SK-N-DZ (cell line): ENCODE measurements around the gene CENPW. TPM values are rescaled to one million over a fixed set of nuclear protein-coding genes. Genes with fewer than 3 reads are reported as not detected.

Source experiments
- DNase-seq: peaks from one replicate; pipeline ENCODE4 v3.0.0-alpha.2; 2015; ENCODE audit warnings: low spot score
- polyA plus RNA-seq, 2 experiments: library from polyadenylated mRNA; depleted of rRNA; stranded (reverse); fragments of >200 nt; gene quantifications; 2 replicates each; pipeline ENCODE4 v1.2.3, GENCODE V29; 2014

CENPW gene
- 24.6 and 41.3 TPM in 2 replicates for polyA plus RNA-seq (2014; cell fraction: cytosol; rRNA removed)
- 17.0 and 26.3 TPM in 2 replicates for polyA plus RNA-seq (2014; cell fraction: nucleus; rRNA removed)

DNA sequence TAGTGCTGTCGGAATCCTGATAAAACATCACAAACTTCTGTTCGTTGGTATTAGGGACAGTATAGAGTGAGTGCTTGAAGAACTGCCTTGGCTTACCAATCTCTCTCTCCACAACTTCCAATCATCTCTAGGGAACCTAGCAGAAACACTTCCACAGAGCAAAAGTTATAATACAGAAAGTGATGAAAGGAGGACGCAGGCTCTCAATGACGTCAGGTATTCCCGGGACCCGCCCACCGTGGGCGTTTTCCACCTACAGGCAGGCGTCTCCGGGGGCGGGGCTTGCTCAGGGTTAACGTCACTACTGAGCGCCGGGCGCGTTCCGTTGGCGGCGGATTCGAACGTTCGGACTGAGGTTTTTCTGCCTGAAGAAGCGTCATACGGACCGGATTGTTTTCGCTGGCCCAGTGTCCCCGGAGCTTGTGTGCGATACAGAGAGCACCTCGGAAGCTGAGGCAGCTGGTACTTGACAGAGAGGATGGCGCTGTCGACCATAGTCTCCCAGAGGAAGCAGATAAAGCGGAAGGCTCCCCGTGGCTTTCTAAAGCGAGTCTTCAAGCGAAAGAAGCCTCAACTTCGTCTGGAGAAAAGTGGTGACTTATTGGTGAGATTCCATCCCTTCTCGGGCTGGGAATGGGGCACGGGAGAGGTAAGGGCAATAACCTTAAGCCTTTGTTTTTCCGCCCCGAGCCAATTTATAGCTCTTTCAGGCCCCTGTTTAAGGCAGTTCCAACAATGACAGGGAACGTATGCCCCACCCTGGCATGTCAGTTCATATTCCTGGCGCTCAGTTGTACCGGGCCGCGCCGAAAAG lies at the start of gene CENPW:
Gene CENPW (plus strand): TSS at position 320 of the 814 bp plus-strand sequence. CDS start 159 bp downstream, at position 479.
- peak; percentile 87 for DNase-seq

DNA sequence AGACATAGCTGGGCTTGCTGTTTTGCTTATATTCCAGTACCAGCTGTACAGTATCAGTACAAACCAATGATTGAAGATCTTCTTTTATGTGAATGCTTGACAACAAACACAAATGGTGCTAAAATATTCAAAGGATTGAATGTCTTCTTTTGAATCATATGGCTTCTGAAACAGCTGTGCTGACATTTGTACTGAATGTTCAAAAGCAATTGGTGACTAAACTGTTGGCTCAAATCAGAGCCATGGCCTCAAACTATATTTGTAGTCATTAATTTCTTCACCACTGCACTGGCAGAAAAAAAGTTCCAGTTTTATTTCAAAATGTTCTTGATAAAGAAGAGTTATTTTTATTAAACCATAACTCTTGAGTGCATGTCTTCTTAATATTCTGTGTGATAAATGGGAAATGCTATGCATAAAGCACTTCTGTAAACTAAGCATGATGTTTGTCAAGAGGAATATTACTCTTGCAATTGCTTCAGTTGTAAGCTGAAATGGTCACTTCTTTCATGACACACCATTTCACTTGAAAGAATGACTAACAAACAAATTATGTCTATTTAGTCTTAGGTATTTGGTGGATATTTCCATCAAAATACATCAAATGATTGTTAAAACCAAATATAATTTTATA lies 45.9 kb upstream of the CENPW start:
- no peak for DNase-seq

DNA sequence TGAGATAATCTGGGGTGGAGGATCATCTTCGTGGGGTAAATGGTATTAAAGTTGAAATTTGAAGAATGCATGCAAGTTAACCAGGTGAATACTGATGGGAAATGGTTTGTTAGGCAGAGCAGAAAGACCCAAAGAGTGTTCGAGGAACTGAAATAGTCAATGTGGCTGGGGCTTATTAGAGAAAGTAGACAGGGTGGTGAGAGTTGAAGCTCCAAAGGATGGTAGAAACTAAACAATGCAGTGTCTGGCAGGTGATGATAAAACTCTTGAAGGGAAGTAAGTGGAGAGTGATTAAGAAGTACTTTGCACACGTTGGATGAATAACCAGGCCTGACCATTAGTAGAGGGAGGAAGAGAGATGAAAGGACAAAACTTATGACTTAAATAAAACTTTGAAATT lies 39.8 kb upstream of the CENPW start:
- DNase-seq: no peak

DNA sequence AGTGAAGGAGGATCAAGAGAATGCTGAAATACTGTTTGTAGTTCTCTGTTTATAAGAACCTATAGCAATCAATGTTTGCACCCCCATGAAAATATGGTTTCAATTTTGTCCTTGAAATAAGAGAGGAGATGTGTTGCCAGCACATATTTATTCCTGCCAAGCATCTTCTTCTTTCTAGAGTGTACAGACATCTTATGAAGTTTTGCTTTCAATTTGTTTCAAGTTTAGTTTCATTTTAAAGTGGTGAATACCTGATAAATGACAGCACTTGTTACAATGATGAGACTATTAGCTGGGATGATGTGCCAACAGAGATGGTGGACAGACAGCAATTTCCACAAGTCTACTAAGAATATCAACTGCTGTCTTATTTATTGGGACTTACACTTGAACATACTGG lies 39.2 kb upstream of the CENPW start:
- no peak for DNase-seq

DNA sequence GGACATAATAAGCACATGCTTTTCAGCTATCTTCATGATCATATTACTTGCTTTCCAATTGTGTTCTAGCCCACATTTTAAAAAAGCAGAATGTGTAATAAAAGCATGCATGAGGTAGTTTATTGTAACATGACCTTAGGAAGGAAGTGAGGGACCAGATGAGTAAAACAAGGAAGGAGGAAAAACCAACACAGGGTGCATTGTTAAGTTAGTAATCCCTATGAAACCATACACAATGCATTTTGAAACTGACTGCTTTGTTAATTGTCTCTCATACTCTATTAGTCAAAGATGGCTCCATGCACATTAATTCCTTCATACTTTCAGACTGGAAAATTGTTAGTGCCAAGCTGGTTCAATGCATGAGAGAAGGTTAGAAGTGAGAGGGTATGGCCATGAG lies 37.7 kb upstream of the CENPW start:
- DNase-seq: no peak

DNA sequence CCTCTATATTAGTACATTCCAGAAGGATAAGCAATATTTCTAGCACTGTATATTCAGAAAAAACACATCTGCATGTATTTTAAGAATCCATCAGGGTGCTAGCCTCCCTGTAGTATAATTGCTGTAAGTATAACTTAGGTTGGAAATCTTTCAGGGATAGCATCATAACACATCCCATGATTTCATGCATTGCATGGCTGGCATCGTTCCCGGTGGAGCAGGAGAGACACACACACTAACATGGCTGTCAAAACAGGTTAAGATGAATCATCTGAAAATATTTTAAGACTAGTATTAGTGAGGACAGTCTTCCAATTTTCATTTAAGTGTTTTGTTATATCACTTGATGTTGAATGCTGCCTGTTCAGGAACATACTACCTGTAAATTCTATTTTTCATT lies 32.1 kb upstream of the CENPW start:
- no peak for DNase-seq

DNA sequence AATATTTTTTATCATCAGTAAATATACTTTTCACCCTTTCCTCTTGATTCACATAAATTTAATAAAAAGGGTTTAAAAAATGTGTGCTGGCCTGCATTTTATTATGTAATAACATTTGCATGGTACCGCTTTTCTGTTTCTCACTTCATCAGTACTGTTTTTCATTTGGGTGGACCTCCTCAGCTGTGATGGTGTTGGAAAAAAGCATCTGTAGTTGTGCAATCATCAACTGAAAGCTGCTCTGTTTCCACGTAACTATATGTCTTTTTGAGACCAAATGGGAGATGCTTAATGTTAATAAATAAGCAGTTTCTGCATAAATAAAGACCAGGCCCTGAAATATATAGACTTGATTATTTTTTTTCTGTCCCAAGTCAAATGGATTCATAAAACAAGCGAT lies 31.6 kb upstream of the CENPW start:
- DNase-seq: no peak

DNA sequence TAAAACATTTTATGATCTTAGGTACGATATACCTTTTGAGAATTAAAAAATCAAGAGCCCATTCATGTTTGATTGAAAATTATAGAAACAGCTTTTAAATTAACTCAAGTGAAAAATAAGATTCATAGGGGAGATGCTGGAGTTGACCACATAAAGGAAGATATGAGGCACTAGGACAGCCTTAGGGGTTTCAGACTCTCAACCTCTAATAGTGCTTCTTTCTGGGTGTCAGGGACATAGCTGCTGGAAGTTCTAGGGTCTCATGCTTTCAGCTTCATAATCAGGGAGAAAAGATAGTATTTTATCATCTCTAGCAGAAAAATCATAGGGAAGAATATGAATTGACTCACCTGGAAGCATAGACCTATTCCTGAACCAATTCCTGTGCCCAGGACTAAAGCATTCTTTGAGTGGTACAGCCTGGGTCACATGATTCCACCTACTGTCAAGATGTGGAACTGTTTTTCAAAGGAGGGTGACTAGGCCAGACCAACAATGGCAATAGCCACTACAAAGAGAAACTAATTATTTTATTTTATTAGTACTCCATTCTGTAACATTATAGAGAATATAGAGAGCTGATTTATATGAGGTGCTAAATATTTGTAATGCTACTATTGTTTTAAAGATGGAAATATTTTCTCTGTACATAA lies 27.8 kb upstream of the CENPW start:
- DNase-seq: peak; percentile 16

DNA sequence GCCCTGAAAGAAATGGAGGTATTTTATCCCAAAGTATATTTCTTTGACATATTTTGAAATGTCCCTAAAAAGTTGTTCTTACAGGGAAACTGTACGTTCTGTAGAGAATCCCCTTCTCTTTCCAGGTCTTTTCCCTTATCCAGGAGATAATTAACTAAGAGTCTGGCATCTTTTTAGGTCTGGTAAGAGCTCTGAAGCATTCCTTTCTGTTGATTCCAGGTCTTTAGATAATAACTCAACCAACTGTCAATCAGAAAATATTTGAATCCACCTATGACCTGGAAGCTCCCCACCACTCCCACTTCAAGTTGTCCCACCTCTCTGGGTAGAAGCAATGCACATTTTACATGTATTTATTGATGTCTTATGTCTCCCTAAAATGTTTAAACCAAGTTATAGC lies 26.0 kb upstream of the CENPW start:
- no peak for DNase-seq

DNA sequence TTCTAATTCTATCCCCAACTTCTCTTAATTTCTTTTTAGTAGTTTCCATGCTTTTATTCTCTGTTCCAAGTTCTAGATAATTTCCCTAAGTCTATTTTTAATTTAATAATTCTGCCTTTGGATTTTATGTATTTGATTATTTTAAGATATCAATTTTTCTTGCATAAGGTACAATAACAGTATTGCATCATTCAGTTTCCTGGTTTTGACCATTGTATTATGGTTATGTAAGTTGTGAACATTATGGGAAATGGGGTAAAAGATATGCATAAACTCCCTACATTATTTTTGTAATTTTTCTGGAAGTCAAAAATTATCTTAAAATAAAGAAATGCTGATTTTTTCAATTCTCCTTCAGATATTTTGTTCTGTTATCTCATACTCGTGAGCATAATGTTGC lies 21.1 kb upstream of the CENPW start:
- DNase-seq: no peak

DNA sequence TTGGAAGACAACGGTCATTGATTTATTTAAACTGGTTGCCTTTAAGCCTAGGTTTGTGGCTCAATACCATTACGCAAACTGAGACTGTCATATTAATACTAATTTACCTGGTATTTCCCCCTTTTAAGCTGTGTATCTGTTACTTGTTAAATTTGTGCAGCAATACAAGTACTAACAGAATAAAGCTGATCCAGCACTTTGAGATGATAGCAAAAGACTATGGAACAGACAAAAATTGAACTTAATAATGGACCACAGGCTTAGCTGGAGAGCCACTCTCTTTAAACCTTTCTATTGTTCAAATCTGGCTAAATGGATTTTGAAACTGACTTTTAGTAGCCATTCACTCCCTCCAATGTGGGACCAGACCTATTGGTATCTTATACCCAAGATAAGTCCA lies 6.2 kb upstream of the CENPW start:
- DNase-seq: no peak

DNA sequence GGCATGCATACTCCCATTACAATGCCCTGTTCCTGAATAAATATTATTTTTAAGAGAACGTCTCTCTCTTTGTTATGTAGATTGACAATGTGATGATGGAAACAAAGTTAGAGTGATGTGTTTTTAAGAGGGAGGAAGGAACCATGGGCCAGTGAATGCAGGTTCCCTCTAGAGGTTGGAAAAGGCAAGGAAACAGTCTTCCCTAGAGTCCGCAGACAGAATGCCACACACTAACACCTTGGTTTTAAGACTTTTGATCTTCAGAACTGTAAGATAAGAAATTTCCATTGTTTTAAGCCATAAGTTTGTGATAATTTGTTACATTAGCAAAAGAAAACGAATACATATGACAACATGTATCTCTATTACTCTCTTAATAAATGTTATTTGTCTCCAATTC lies 4.7 kb upstream of the CENPW start:
- no peak for DNase-seq

DNA sequence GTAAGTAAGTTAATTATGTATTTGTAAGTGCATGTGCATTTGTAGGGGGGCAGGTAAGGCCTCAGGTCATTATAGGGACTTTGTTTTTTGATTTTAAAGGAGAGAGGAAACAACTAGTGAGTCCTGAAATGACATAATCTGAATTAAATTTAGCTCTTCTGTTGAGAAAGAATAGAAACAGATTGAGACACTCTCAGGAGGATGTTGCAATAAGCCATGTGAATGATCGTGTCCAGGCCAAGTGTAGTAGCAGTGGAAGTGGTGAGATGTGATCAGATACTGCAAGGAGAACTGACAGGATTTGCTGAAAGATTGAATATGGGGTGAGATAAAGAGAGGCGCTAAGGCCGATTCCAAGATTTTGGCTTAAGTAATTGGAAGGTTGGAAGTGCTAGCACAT lies 2.6 kb upstream of the CENPW start:
- DNase-seq: no peak

DNA sequence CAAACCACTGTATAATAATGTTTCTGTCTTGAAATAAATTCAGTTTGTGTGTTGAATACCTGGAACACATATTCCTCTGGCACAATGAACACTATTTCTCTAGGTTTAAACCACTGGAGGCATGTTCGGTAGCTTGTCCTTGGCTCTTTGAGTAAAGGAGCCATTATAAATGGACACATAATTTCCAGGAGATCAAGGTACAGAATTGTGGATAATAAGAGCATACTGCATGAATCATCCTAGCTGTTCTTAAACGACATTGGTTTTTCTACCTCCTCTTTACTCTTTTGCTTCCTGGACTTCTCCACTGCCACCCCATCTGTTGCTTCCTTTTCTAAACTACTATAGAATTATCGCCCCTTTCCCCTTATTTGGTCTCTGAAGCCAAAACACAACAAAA lies 1.2 kb downstream of the CENPW start:
- DNase-seq: no peak

DNA sequence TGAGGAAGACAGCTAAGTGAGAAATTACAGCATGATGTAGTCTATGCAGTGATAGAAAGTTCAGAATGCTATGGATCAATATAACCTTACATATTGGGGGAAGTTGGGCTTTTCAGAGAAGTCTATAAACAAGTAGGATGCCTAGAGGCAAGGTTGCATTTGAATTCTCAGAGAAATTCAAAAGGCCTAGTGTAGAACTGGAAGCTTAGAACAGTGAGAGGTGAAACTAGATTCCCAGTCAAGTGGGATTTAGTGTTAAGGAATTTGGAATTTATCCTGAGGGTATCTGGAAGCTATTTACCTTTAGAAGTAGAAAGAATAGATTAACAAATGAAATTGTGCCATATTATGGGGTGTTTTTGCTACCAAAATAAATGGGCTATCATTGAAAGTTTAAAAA lies 4.3 kb downstream of the CENPW start:
- DNase-seq: no peak

DNA sequence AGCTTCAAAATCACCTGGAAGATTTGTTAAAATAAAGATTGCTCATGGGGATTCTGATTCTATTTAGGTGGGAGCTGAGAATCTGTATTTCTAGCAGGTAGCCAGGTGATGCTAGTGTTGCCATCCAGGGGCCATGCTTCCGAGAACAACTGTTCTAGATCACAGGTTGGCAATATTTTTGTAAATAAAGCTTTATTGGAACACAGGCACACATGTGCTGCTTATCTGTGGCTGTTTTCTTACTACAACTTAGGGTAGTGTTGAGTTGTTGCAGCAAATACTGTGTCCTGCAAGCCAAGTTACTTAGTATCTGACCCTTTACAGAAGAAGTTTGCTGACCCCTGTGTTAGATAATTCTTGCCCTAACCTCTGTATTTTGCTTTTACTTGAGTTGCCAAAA lies 12.0 kb downstream of the CENPW start:
- DNase-seq: no peak

DNA sequence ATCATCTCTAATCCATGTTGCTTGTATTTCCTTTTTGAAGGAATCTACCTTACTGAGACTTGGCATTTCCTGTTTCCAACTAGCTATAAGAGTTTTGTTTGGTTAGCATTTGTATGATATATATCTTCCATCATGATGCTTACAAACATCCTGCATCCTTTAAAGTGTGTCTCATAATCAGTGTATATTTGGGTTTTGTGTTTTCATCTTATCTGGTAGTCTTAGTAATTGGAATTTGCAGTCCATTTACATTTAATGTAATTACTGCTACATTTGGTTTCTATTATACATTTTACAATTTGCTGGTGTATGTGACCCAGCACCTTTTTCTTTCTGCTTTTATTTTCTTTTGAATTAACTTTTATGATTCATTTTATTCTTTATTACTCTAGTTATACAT lies 12.6 kb downstream of the CENPW start:
- no peak for DNase-seq

DNA sequence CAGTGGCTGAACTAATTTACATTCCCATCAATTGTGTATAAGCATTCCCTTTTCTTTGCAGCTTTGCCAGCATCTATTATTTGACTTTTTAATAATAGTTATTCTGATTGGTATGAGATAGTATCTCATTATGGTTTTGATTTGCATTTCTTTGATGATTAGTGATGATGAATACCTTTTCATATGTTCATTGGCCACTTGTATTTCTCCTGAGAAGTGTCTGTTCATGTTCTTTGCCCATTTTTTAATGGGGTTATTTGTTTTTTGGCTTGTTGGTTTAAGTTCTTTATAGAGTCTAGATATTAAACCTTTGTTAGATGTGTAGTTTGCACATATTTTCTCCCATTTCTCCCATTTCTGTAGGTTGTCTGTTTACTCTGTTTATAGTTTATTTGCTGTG lies 16.6 kb downstream of the CENPW start:
- DNase-seq: no peak

DNA sequence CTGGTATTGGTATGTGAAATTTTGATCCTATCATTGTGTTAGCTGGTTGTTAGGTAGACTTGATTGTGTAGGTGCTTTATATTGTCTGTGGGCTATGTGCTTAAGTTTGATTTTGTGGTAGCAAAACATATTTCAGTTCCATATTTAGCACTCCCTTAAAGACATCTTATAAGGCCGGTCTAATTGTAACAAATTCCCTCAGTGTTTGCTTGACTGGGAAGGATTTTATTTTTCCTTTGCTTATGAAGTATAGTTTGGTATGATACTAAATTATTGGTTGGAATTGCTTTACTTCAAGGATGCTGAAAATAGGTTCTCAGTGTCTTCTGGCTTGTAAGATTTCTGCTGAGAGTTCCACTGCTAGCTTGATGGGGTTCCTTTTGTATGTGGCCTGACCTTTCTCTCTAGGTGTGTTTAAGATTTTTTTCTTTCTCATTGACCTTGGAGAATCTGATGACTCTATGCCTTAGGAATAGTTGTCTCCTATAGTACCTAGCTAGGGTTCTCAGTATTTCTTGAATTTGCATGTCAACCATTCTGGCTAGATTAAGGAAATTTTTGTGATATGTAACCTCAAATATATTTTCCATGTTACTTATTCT lies 20.1 kb downstream of the CENPW start:
- no peak for DNase-seq

DNA sequence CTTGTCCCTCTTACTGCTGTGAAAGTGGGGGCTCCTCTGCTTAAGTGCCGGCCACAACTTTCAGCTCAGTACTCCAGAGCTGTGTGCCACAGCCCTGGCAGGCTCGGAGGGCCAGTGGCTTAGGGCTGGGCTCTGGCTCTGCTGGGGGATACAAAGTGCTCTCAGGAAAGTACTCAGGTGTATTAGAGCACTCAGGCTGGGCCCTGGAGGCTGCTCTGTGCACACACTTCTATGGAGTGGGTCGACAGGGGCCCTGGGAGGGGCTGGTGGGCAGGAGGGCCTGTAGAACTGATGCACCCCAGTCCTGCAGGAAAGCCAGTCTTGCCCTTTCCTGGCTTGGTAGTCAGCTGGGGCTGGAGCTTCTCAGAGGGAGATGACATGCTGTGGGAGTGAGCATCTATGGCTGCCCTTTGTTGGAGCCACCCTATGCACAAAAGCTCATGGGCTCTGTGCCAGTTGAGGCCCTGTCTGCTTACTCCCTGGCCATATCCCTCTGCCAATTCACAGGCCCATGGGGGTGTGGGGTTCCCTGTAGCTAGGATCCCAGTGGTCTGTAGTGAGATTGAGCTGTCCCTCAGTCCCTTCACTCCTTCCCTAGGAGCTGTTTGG lies 22.0 kb downstream of the CENPW start:
- DNase-seq: no peak

DNA sequence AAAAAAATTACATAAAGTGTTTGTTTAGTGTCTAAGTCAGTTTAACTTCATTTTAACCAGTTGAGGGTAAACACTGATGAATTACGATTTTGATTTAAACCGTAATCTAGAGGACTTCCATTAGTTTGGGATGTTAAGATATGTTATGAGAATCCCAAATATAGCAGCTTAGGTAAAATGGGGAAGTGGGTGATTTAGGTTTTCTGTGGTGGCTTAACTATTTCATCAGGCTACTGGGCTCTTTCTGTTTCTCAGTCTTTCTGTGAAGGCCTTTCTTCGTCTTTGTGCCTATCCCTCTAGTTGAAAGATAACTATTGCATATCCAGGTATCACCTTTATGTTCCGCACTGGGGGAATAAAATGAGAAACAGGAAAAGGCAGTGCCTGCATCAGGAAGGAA lies 27.9 kb downstream of the CENPW start:
- DNase-seq: no peak

DNA sequence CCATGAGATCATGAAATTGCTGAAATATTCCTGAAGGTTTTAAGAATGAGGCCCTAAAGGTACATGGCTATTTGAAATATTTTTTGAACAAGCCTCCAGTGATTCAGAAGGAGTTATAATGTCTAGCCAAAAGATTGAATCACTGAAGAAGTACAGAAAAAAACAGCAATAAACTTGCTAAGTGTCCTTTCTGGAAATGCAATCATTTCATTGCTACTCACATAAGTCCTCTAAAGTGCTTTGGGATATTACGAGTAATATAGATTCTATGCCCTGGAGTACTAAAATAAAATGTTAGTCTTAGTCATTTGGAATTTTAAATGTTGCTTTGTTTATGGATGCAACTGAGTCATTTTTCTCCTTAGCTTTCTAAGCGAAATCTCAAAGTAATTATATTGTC lies 32.7 kb downstream of the CENPW start:
- no peak for DNase-seq
